GM03348 (cell line): Measurements from ENCODE around the gene FAM227B.
"Not testable (repeated sequence)": the region's sequence is repeated elsewhere in the genome, so short reads cannot be mapped to it uniquely, and the experiment has no call there.

ENCODE experiments used
- DNase-seq: peaks from one replicate; pipeline ENCODE4 v3.0.0; 2012; ENCODE audit warnings: low spot score

Gene FAM227B, protein sequence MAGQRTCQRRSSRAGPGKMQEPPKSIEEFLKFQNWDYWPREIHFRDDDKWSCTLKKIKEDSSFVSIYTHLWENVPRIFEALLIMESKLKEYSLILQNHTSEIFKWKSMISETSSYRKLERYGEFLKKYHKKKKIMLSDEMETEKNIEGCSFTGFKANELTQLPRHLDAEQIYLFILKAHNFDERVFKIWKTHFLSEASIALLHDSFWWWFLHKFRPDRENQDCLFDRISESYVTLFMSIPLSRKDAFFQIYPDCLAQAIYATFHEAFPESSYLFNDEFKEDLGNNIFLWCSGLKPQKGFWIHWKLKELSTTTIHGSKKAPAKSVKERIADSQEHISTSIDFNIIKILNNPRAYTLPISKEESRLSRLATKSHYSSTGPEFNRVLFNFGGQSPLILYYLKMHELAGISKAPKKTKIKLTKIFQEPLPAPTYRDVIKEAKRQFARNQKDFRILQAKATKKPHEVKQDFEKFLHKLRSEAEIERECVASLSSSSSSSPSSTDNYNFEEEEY

GRCh38 chr15:49620658-49621368 lies at the start of gene FAM227B, which contains the start of gene DTWD1:
FAM227B (minus strand) TSS chr15:49620818; CDS start chr15:49615171, 5,647 bp downstream.
DTWD1 (plus strand) TSS chr15:49621048; CDS start chr15:49625168, 4,120 bp downstream.
- DNase-seq = peak; percentile 96

DNA sequence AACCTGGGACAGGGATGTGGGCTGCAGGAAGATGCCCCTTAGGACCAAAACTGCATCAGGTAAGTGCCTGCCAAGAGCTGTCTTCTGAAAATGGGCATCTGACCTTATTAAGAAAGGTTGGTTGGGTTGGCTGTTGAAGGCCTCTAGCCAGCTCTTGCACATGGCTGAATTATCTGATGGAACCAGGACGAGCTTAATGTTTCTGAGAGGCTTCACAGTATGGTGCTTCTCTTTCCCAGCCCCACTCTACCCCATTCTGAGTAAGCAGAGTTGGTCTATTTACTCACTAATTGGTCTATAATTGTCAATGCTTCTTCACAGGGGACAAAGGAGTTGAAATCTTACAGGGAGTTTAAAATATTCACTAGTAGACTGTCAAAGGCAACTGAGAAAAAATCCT lies 48.7 kb upstream of the FAM227B start:
- no peak for DNase-seq

- DNase-seq = not testable (repeated sequence)
Observed at GRCh38 chr15:49666486-49666885, 45.9 kb upstream of the FAM227B start.

- DNase-seq = no peak
Observed at GRCh38 chr15:49664716-49665115, 44.1 kb upstream of the FAM227B start.

- DNase-seq = no peak
Observed at GRCh38 chr15:49656734-49657133, 36.1 kb upstream of the FAM227B start.

GRCh38 chr15:49652922-49653321 lies 32.3 kb upstream of the FAM227B start:
- DNase-seq = no peak

- DNase-seq = no peak
Observed at GRCh38 chr15:49650676-49651075, 30.1 kb upstream of the FAM227B start.

DNA sequence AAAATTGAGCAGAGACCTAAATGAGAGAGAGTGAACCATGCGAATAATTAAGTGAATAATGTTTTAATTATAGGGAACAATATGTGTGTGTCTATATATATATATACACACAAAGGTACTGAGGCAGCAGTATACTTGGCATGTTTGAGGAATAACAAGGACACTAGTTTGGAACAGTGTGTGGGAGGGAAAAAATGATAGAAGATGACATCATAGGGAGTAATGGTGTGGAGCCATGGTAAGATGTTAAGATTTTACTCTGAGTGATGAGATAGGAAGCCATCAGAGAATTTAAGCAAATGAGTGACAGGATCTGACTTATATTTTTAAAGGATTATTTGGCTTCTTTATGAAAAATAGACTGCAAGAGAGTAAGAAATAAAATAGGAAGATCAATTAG lies 29.4 kb upstream of the FAM227B start:
- no peak for DNase-seq

GRCh38 chr15:49646891-49647290 lies 26.3 kb upstream of the FAM227B start:
- DNase-seq = no peak

- DNase-seq = peak; percentile 7
Observed at GRCh38 chr15:49645941-49646340, 25.3 kb upstream of the FAM227B start.

DNA sequence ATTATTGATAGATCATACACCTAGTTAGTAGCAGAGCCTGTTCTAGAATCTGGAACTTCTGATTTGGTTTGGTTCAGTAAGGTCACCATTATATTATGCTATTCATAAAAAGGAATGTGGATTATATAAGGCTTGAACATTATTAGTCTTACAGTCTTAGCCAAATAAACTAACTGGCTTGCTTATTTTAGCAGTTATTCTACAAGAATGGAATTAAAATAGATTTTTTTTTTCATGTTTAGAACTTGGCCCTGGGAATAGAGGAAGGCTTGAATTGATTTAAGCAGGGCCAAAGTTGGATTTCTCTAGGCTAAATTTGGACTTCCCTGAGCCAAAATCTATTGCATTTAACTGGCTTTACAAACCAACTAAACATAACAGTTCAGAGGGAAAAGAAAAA lies 24.7 kb upstream of the FAM227B start:
- no peak for DNase-seq

- no peak for DNase-seq
Observed at GRCh38 chr15:49644364-49644794, 23.8 kb upstream of the FAM227B start.

DNA sequence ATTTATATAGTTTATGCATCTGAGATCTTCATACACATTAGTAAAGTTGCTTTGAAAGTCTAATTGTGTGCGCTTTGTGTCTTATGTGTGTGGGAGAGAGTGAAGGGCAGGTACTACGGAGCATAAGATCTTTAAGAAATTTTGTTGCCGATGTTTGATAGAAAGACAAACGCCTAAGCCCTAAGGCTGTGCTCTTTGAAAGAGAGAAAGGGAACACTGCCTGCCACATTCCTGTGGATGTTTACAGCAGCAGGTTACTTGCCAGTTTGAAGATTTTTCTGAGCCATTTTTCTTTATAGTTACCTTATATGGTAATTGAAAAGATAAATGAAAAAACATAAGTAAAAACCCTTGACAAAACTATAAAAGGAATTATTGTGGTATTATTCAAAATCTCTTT lies 17.2 kb upstream of the FAM227B start:
- DNase-seq = no peak

- DNase-seq = no peak
Observed at GRCh38 chr15:49628379-49628778, 7.8 kb upstream of the FAM227B start.

GRCh38 chr15:49627407-49627877 lies 6.8 kb upstream of the FAM227B start:
- peak; percentile 42 for DNase-seq

- no peak for DNase-seq
Observed at GRCh38 chr15:49625460-49626036, 4.9 kb upstream of the FAM227B start.

DNA sequence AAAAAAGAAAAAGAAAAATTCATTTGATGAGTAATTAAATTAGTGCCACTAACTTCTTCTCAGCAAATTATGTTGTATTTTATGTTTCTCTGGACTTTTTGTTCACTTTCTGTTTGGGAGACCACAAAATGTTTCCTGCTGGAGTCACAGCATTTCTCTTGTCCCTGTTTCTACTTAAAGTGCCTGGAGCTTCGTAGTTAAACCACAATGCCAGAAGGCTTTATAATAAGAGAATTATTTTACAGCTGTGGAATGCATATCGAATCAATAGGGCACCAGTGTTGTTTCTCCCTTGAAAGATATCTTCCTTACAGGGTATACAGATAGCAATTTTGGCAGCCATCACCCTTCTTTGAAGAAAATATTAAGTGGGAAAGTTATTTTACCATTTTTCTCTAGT lies 3.4 kb upstream of the FAM227B start:
- DNase-seq = peak; percentile 45

DNA sequence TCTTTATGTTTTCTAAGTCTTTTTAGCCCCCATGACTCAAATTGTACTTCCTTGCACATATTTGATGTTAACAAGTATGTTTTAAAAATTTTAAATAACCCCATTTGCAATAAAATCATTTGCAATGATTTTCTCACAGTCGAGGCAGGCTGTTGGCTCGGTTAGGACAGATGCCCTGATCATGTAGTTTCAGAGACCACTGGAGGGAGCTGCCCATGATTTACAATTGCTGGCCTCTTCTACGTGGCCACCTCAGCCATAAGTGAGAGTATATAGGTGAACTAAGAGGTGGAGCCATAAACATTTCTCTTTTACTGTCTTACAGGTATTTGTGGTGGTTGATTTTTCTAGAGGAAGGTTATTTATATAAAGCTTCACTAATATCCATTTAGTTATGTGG lies 1.9 kb upstream of the FAM227B start:
- DNase-seq = no peak

- DNase-seq = no peak
Observed at GRCh38 chr15:49621887-49622286, 1.3 kb upstream of the FAM227B start.

DNA sequence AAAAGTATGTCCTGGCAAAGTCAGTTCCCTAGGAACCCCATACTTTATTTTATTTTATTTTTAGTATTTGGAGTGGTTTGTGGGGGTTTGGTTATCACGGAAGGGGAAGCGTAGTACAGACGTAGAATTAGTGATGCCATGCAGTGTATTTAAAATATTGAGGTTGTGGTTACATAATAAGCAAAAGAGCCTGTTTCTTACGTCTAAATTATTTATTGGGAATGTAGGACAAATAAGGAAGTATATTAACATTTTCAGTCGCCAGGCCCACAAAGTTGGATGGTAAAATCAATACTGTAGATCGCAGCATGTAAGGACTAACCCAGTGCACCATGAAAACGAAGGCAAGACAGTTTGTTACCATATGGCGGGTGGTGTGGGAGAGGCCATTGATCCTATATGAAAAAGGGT lies 788 bp upstream of the FAM227B start:
- DNase-seq = no peak

DNA sequence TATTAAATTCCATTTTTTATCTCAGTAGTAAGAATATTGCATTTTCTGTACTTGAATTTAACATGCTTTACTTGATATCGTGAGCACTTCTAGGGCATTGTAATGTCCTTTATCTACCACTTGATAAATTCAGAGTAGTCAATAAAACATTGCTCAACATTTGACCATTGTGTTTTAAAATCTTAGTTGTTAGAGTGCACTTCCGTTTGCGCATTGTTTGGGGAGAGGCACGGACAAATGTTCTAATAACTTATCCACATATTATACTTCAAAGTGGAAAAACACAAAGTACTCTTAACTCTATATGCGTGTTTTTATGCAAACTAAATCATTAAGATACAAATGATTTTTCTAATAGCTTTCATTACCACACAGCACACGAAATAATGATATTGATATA lies 419 bp downstream of the FAM227B start:
- peak; percentile 34 for DNase-seq

DNA sequence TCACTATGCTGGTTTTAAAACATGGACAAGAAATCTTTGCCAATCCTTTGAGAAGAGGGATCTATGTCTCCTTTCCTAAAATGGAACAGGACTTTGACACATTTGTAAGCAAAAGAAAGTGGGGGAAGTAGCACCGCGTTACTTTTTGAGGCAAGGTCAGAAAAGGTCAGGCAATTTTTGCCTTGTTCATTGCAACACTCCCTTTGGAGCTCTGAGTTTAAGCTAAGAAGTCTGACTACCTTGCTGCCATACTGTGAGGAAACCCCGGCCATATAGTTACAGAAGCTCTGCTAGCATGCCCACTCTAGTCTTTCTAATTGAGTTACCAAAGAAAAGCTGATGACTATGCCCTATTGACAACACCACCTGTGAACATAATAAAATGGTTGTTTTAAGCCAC lies 1.4 kb downstream of the FAM227B start:
- DNase-seq = no peak

- not testable (repeated sequence) for DNase-seq
Observed at GRCh38 chr15:49612240-49612639, 8.4 kb downstream of the FAM227B start.
